Gastroesophageal sphincter (tissue), 4 donors: ENCODE measurements around the gene NKIRAS2. TPM values are rescaled to one million over a fixed set of nuclear protein-coding genes. Genes with fewer than 3 reads are reported as not detected.

Experiments used
- ATAC-seq: fragments of 150-250 bp; one replicate; pipeline ENCODE4 v1.9.1; 2016; ENCODE audit warnings: mild to moderate bottlenecking, moderate library complexity
- H3K27ac ChIP-seq, 4 donors: fragments of 200-600 bp; sonication (generic) in 3 of 4; 1 replicate in 3 of 4; 2 replicates in 1 of 4; pipeline ENCODE4 v1.5.1; 2016 to 2019
- H3K27me3 ChIP-seq: fragments of 200-600 bp; sonication (generic); one replicate; pipeline ENCODE4 v1.5.1; 2019
- H3K36me3 ChIP-seq, 2 donors: fragments of 200-600 bp; sonication (generic); one replicate each; pipeline ENCODE4 v1.5.1; 2019; ENCODE audit warnings: control low read depth in 1 of 2
- H3K4me1 ChIP-seq, 3 donors: fragments of 200-600 bp; sonication (generic); 1 replicate in 2 of 3; 2 replicates in 1 of 3; pipeline ENCODE4 v1.5.1; 2016 to 2019; ENCODE audit warnings: control low read depth in 2 of 3
- H3K4me3 ChIP-seq, 2 donors: fragments of 200-600 bp; sonication (generic); one replicate each; pipeline ENCODE4 v1.5.1; 2019; ENCODE audit warnings: mild to moderate bottlenecking in 1 of 2, moderate library complexity in 1 of 2
- H3K9me3 ChIP-seq, 3 donors: fragments of 200-600 bp; sonication (generic); one replicate each; pipeline ENCODE4 v1.5.1; 2017 to 2019; ENCODE audit warnings: control low read depth in 2 of 3
- CTCF ChIP-seq, 4 experiments: fragments of 200-600 bp in 2 of 4; fragments of 450-650 bp in 2 of 4; sonication (generic) in 1 of 4; IDR thresholded peaks; one replicate each; pipeline ENCODE4 v1.5.1; 2017 to 2019; ENCODE audit warnings: antibody characterized with exemption in 4 of 4, mild to moderate bottlenecking in 2 of 4, moderate library complexity in 2 of 4
- EP300 ChIP-seq: sonication (generic); formaldehyde crosslinking; IDR thresholded peaks from one replicate; pipeline ENCODE4 v1.6.1; 2017; ENCODE audit warnings: antibody characterized with exemption, mild to moderate bottlenecking
- POLR2A ChIP-seq, 2 donors: fragments of 450-650 bp; IDR thresholded peaks; one replicate each; pipeline ENCODE4 v1.6.1; 2017; ENCODE audit warnings: antibody characterized with exemption in 2 of 2, mild to moderate bottlenecking in 2 of 2, moderate library complexity in 1 of 2
- POLR2AphosphoS5 ChIP-seq: sonication (generic); formaldehyde crosslinking; IDR thresholded peaks from one replicate; pipeline ENCODE4 v1.6.1; 2017; ENCODE audit warnings: antibody characterized with exemption
- WGBS, 2 donors: methylation state at CpG; one replicate each; pipeline ENCODE4 v1.1.5; 2018; ENCODE audit warnings: low coverage in 1 of 2; 5-methylcytosine and 5-hydroxymethylcytosine counted together
- total RNA-seq, 4 donors: library from RNA; depleted of rRNA; stranded (reverse); fragments of >200 nt; gene quantifications; one replicate each; pipeline ENCODE4 v1.1.0, GENCODE V29; 2016

The NKIRAS2 gene
- total RNA-seq, 4 donors from 2014 or later: 40.1 to 72.3 (median 52.8) TPM

- 76% methylated on average over 5 of the region's 14 CpGs; no CpG with 5 or more reads in 1 of the 2 donors for WGBS, 2 donors
- Histone ChIP-seq H3K4me3 (no peak overlapping the region), H3K27ac (no peak overlapping the region), H3K9me3 (no peaks in the 10 kb centered on the region), H3K27me3 (peaks cover 33% of the 10 kb centered on the region), H3K36me3 (no peaks in the 10 kb centered on the region), H3K4me1 (no peaks in the 10 kb centered on the region)
- ATAC-seq: no peak
- TF ChIP-seq CTCF (IDR thresholded peaks at IDR 0.05) (no peak), POLR2AphosphoS5 (no peak), EP300 (no peak), POLR2A (IDR thresholded peaks at IDR 0.05) (no peak)
Measured at GRCh38 chr17:42062681-42063080, 42.8 kb downstream of the NKIRAS2 start.

- Histone ChIP-seq H3K4me1 (no peaks in the 10 kb centered on the region), H3K27ac (no peak overlapping the region), H3K36me3 (no peaks in the 10 kb centered on the region), H3K27me3 (peaks cover 36% of the 10 kb centered on the region), H3K4me3 (no peak overlapping the region), H3K9me3 (no peaks in the 10 kb centered on the region)
- TF ChIP-seq EP300 (no peak), CTCF (IDR thresholded peaks at IDR 0.05) (no peak), POLR2AphosphoS5 (no peak), POLR2A (IDR thresholded peaks at IDR 0.05) (no peak)
- 58 to 69% methylated on average over 2 of the region's 2 CpGs for WGBS, 2 donors
- ATAC-seq: no peak
Measured at GRCh38 chr17:42065201-42065600, 45.3 kb downstream of the NKIRAS2 start.

GRCh38 chr17:42067371-42068091 is 47.6 kb downstream of the NKIRAS2 start:
- TF ChIP-seq CTCF (IDR thresholded peaks at IDR 0.05) (peak in 3 of 4 experiments; percentile 67 to 91 (median 84)), EP300 (no peak)
- ATAC-seq: peak; percentile 54
- H3K27me3 ChIP-seq: peaks cover 55% of the 10 kb centered on the region
- no peaks in the 10 kb centered on the region for H3K36me3 ChIP-seq
- no peak overlapping the region for H3K27ac ChIP-seq
- 28 to 56% methylated on average over 8 of the region's 12 CpGs for WGBS, 2 donors
- no peaks in the 10 kb centered on the region for H3K9me3 ChIP-seq
- no peak overlapping the region for H3K4me3 ChIP-seq
- peaks cover 0 to 10% (median 7%) of the 10 kb centered on the region in 3 donors for H3K4me1 ChIP-seq

GRCh38 chr17:42068979-42069378 is 49.1 kb downstream of the NKIRAS2 start:
- no peak overlapping the region for H3K27ac ChIP-seq
- peaks cover 65% of the 10 kb centered on the region for H3K27me3 ChIP-seq
- 60 to 83% methylated on average over 1 of the region's 3 CpGs for WGBS, 2 donors
- TF ChIP-seq EP300: no peak
- no peak for TF ChIP-seq CTCF (IDR thresholded peaks at IDR 0.05)
- no peak for TF ChIP-seq POLR2AphosphoS5
- no peak overlapping the region for H3K4me3 ChIP-seq
- no peaks in the 10 kb centered on the region for H3K36me3 ChIP-seq
- H3K9me3 ChIP-seq: no peaks in the 10 kb centered on the region
- ATAC-seq: no peak
- H3K4me1 ChIP-seq: peaks cover 0 to 13% (median 9%) of the 10 kb centered on the region in 3 donors

GRCh38 chr17:42071810-42072209 is 51.9 kb downstream of the NKIRAS2 start:
- Histone ChIP-seq H3K9me3 (no peaks in the 10 kb centered on the region), H3K4me1 (peaks cover 0 to 13% (median 9%) of the 10 kb centered on the region in 3 donors), H3K4me3 (peak overlapping the region in 1 of 2 donors; percentile 43), H3K27me3 (peaks cover 76% of the 10 kb centered on the region), H3K36me3 (no peaks in the 10 kb centered on the region), H3K27ac (no peak overlapping the region)
- 8% methylated on average over 2 of the region's 3 CpGs; no CpG with 5 or more reads in 1 of the 2 donors for WGBS, 2 donors
- no peak for TF ChIP-seq EP300
- no peak for TF ChIP-seq POLR2A (IDR thresholded peaks at IDR 0.05)
- TF ChIP-seq POLR2AphosphoS5: no peak
- TF ChIP-seq CTCF (IDR thresholded peaks at IDR 0.05): no peak
- no peak for ATAC-seq
